NCI-H1694 treated with DMSO at 0.1 percent for 48 hours (cell line): ENCODE results near the gene TTC3.

Source experiments
- DNase-seq: peaks from one replicate; lab custom pipeline; 2025; lab: John Stamatoyannopoulos, UW

Gene TTC3

DNA sequence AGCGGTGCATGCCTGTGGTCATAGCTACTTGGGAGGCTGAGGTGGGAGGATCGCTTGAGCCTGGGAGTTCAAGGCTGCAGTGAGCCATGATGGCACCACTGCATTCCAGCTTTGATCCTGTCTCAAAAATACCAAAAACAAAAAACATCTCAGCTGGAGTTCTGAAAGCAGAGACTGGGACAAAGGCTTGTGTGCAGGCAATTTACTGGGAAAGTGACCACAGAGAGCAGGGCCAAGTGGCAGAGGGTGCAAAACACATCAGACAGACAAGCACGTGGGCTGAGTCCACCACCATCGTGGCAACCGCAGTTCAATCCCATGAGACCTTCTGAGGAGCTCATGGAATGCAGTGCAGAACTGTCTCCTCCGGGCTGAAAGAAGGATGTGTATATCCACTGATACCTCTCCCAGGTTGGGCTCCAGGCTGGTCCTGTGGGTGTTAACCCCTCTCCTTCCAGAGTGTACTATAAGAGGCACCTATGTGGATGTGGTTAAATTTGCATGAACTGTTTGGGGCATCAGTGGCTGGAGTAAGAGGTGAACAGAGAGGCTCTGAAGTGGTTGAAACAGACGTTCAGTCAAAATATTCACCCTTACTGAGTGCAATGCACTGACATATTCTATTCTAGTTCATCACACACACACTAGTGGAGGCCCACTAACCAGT is 11.0 kb upstream of the TTC3 start:
- DNase-seq: no peak

DNA sequence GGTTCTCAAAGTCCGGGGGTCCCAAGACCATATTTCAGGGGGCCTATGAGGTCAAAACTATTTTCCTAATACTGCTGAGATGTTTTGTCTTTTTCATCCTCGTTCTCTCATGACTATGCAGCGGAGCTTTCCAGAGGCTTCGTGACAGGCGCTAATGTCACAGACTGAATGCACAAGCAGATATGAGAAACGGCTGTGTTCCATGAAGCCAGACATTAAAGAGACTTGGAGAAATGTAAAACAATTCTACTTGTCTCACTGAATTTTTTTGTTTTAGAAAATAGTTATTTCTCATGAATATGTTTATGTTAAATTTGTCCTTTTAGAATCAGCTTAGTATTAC is 10.5 kb upstream of the TTC3 start:
- DNase-seq: no peak

DNA sequence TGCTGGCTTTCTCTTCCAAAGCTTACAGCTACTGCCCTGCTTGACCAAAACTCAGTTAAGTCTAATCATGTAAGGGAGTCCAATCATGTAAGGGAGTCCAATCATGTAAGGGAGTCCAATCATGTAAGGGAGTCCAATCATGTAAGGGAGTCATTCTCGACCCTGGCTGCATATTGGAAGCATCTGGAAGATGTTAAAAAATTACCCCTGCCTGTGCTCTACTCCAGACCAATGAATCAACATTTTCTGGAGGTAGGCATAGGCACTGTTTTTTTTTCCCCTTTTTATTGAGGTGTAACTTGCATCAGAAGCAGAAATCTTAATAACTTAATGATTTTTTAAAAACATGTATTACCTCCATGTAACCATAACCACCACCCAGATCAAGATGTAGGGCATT is 9.6 kb upstream of the TTC3 start:
- DNase-seq: no peak

DNA sequence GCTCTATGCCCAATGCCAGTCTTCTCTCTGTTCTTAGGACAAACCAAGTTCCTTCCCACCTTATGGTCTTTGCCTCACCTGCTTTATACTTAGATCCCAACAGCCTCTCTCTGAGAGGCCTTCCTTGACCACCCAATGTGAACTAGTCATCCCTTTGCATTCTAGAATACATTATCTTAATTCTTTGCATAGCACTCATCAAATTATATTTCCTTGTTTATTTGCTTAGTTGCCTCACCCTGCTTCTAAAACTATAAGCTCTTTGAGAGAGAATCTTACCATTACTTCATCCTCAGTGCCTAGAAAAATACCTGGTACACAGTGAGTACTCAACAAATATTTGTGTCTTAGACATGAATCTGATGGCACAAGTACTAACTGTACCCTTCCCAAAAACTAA is 8.2 kb upstream of the TTC3 start:
- DNase-seq: no peak

DNA sequence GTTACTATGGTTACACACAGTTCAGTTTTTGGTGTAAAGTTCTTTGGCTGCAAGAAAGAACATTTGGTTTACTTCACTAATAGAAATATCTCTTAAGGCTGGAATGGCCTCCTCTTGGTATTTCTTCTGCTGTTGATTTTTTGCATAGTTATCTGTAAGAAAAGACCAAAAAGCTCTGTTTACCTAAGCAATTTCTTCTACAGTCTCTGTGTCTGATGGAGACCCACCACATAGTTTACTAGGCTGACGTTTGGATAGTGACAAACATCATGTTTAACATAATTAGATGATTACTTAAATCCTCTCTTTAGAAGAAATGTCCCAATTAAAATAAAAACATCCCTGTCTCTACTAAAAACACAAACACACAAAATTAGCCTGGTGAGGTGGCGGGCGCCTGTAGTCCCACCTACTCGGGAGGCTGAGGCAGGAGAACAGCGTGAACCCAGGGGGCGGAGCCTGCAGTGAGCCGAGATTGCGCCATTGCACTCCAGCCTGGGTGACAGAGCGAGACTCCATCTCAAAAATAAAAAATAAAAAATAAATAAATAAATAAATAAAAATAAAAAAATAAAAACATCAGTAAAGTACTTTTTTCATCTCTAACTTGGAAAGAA is 7.4 kb upstream of the TTC3 start:
- no peak for DNase-seq

DNA sequence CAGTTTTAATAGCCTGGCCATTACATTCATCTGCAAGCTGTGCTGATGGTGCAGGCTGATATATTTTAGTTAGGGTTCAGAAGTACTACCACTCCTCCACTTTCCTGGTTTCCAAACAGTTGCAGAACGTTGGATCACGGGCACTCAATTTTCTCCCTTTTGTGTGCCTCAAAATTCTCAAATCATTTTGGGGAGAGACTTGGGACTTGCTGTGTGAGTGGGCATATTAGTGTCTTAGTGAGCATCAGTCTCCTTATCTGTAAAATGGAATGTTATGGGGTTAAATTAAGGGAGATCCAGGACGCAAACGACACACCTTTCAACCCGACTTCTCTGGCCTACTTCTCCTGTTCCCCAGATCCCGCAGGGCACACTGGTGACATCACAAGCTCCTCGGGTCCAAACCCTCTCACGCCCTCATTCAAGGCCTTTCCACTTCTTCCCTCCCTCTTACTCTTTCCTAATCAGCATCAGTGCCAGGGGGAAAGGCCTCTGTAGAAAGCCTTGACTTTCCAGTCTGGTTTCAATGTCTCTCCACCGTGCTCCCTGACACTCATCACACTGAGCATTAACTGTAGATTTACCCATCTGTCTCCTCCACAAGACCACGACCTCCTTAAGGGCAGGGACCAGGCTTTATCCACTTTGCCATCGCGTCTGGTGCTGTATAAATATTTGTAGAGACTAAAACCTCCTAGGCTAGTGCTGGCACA is 1.3 kb upstream of the TTC3 start:
- peak; percentile 75 for DNase-seq

DNA sequence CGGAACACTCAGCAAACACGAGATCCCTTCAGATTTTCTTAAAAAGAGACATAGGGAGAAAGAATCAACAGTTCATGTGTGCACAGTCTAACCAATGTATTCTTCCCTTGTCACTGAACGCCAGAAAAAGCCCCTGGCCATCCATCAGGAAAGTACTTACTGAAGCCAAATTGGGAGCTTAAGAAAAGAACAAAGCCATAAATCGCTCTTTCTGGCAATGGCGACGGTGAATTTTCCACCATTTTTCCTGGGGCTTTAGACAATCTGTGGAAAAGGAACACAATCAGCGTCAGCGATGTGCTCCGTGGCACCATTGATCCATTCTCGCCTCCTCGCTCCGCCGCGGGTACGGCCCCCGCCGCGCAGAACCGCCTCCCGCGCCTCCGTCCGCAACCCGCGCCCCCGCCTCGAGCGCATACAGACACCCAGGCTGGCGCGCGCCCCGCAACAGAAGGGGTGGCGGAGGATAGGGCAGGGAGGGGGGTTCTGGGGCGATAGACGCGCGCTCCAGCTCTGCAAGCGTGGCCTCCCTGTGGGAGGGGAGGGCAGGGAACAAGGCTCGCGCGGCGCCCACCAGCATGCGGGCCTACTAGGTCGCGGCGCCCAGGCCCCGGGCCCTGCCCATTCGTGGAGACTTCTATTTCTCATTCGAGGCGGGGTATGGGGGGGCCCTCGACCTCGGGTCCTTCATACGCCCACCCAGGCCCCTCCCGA is 623 bp upstream of the TTC3 start:
- peak; percentile 94 for DNase-seq

DNA sequence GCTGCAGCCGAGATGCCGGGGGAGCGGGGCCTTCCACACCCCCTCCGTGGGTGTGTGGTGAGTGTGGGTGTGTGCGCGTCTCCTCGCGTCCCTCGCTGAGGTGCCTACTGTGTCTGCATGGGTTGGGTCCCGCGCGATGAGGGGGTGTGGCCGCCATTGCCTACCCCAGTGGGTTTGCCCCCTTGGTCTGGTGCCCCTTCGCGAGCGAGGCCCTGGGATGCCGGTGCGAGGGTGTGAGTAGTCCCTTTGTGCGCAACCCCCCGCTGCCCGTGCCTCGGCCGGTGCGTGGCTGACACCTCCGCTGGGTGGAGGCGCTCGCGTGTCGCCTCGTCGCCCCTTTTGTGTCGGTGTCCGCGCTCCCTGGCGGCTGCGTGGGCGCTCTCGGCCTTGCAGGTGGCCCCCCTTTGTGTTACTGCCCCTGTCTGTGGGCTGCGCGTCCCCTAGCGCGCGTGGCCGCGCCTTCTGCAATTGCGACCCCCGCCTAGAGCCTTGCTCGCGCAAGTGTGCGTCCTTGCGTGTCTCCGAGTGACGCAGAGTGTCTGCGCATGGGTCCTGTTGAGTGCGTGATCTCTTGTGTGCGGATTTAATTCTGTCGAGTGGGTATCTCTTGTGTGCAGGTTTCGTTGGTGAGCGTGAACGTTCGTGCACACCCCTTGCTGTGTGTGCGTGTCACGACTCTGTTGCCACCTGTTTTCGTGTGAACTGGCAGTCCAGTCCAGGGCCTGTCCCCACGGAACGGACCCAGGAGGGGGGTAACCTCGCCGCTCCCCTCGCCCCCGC is 553 bp downstream of the TTC3 start:
- no peak for DNase-seq

DNA sequence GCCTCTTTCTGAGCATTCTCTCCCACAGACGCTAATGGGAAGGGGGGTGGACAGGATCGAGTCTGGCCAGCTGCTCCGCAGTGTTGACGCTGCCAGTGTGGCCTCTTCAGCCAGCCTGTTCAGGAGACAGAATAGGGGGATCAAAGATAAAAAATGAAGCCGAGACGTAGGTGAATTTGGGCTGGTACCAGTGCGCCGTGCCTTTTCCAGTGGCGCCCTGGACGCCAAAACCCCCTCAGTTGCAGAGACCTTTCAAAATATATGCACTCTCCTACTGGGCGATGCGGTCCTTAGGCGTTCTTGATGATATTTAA is 1.1 kb downstream of the TTC3 start:
- peak; percentile 27 for DNase-seq

DNA sequence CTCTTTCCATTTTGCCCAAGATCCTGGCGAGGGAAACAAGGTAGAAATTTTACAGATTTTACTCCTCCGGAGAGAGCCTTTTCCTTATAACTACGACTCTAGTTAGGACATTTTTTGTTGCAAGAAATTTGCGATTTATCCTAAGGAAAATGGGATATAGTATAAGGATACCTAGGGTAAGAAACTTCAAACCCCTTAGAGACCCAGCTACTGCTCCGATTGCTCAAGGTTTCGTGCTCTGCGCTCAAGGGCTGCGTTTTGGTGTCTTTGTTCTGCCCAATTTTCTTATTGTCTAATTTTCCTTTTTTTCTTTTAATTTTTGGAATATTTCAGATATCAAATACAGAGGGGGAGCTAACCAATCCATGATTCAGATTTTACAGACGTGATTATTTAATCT is 1.5 kb downstream of the TTC3 start:
- no peak for DNase-seq

DNA sequence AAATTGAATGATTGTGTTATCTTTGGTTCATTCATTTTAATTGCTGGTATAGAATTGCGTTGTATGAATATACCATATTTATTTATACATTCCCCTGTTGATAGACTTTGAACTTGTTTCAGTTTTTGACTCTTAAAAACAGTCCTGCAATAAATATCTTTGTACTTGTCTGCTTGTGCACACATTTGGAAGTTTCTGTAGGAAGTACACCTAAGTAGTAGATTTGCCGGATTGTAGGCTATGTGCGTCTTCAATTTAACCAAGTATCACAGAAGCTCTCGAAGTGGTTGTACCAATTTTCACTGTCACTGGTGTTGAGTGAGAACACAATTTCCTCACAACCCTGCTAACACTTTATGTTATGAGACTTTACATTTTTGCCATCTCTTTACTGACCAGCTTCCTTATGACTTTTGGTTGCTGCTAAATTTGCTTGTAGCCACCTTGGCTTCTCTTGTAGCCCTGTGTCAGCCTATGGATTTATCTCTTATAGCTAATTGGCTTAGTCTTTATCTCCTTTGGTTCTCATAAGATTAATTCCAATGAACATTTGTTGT is 2.2 kb downstream of the TTC3 start:
- no peak for DNase-seq

DNA sequence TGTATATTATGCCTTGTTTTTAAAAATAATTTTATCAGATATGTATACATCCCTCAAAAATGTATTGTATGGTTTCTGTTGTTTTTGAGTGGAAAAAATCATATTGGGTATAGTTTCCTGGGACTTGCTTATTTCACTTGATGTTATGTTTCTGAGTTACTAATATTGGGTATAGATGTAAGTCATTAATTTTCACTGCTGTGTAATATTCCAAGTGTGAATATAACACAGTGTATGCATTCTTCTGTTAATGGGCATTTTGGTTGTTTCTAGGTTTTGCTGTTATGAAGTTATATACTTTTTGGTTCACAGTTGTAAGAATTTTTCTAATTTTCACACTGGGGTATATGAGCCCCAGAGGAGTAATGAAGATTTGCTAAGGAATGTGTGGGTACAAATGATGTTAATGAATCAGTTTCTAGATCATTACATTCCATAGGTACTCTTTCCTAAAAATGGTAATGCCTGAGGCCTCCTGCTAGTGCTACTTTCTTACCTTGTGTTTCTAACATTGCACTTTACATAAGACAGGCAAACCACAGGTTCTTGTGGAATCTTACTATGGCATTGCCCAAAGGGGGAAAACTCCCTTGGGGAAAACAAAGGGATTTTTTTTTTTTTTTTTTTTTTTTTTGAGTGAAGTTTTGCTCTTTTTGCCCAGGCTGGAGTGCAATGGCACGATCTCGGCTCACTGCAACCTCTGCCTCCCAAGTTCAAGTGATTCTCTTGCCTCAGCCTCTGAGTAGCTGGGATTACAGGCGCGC is 3.2 kb downstream of the TTC3 start:
- DNase-seq: no peak

DNA sequence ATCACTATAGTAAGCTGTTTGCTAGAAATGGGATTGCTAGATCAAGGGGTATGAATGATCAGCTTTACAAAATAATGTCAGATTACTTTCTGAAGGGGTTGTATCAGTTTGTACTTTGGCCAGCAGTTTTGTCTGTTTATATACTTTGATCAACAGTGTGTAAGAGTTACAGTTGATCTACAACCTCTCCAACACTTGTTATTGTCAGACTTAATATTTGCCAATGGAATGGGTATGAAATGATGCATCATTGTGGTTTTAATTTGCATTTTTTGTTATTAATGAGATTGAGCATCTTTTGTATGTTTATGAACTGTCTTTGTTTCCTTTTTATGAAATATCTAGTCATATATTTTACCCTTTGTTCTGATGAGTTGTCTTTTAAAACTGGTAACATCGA is 4.3 kb downstream of the TTC3 start:
- no peak for DNase-seq

DNA sequence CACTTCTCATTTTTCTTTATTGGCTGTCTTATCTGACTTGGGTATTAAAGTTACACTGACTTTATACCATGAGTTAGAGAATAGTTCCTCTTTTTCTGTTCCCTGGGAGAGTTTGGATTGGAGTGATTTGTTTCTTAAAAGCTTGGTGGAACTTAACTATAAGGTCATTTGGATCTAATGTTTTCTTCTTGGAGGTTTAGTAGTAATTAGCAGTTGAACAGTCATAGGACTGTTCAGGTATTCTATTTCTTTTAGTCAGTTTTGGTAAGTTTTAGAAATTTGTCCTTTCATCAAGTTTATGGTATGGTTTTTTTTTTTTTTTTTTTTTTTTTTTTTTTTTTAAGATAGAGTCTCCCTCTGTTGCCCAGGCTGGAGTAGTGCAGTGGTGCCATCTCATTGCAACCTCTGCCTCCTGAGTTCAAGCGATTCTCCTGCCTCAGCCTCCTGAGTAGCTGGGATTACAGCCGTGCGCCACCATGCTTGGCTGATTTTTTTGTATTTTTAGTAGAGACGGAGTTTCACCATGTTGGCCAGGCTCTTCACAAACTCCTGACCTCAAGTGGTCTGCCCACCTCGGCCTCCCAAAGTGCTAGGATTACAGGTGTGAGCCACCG is 6.3 kb downstream of the TTC3 start:
- no peak for DNase-seq

DNA sequence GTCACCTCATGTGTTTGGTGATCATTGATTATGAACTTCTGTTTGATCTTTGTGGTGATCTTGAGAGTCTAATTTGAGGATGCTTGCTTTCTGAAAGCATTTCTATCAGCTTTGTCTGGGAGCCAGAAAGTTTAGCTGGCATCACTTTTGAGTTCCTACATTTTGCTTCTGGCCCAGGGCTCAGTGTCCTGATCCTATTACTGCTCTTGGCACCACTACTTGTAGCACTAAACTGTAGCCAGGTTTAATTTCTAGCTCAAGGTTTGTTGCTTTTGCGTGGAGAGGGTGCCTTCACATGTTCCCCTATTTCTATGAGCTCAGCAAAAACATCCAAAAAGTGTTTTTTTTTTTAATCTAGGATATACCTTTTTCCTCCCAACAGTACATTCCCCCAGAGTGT is 9.3 kb downstream of the TTC3 start:
- DNase-seq: no peak

DNA sequence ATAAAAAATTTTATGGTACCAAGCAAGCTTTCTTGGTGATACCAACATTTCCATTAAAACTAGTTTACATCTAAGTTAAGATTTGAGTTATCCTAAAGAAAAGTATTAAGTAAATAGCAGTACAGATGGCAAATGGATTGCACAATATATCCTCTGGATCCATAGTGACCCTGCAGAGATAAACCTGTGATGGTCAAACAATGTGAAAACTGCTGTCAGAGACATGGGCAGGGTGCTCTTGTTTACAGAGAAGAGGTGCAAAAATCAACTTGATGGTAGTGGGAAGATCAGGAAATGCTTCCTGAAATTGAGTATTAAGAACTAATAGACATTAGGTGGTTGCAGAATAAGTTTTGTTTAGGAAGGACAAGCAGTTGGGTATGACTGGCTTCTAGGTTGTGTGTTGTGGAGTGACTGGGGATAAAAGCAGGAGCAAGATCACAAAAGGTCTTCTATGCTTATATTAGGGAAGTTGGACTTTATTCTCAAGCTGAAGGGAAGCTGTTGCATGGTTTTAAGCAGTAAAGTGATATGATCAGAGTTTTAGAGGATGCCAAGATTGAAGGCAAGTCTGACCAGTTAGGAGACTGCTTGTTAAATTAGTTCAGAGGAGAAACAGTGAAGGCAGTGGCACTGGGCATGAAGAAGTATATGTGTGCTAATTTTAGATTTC is 9.9 kb downstream of the TTC3 start:
- DNase-seq: no peak

DNA sequence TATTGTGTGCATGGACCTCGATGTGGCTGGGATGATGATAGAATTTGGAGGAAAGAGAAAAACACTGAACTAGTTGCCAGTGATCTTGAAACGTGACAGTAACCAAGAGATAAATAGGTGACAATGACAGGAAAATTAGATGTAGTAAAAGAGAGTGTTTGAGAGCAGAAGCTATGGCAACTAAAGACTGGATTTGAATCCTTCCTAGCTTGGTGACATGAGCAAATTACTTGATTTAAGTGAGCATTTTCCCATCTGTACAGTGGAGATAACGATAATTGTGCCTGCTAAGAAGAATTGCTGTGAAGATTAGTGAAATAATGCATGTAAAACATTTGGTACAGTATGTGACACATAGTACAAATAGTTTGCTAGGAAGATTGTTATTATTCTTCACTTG is 12.7 kb downstream of the TTC3 start:
- no peak for DNase-seq

DNA sequence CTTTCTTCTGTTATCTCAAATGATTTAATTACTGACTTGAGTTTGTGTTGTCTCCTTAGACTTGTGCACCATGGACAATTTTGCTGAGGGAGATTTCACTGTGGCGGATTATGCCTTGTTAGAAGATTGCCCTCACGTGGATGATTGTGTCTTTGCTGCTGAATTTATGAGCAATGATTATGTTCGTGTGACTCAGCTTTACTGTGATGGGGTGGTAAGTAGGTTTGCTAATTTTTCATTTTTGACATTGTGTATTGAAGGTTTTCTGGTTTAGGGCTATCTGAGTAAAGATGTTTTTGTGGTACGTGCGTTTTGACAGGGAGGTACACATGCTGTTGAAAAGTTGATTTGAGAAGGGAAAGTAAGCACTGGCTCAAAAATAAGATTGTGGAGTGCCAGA is 14.1 kb downstream of the TTC3 start:
- no peak for DNase-seq

DNA sequence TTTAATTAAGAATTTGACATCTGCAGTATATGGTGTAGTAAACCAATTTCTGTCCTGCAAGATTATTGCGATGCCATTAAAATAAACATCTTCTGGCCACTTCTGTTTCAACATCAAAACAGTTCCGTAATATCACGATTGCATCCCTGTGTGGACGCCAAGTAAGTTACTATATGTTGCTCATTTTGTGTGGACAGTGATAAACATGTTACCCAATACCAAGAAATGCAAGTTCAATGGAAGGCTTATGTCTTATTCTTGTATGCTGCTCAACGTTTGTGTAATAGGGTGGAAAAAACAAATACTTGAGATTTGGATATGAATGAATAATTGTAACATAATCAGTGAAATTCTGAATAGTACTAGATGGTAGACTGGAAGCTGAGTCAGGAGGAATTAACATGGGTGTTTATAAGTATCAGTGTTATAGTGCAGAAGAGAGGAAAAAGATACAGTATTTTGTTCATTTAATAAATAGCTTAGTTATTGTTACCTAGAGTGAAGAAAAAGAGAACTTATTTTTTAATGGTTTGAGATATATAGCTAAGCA is 15.2 kb downstream of the TTC3 start:
- DNase-seq: no peak

DNA sequence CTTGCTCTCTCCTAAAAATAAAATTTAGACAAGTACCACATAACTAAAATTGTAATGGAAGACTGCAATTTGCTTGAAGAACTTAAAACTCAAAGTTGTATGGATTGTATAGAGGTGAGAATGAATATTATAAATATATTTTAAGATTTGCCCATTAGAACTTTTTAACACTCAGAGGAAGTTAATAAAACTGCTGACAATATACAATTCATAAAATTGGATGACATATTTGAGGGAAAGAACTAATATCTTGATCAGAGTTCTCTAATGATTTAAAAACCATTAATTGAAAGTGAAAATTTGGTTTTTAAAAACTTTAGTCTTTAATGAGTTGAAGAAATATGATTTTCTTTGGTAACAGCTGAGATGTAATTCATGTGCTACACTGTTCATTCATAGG is 20.9 kb downstream of the TTC3 start:
- DNase-seq: no peak
